SKM-1 treated with dmso at 0.1 percent for 144 hours (cell line): Measurements from ENCODE around the gene FRMD7.
"Not testable (repeated sequence)": the region's sequence is repeated elsewhere in the genome, so short reads cannot be mapped to it uniquely, and the experiment has no call there.

Experiments
- DNase-seq: peaks from one replicate; lab custom pipeline; 2025; ENCODE audit not compliant: unreplicated experiment; lab: John Stamatoyannopoulos, UW

FRMD7 gene

DNA sequence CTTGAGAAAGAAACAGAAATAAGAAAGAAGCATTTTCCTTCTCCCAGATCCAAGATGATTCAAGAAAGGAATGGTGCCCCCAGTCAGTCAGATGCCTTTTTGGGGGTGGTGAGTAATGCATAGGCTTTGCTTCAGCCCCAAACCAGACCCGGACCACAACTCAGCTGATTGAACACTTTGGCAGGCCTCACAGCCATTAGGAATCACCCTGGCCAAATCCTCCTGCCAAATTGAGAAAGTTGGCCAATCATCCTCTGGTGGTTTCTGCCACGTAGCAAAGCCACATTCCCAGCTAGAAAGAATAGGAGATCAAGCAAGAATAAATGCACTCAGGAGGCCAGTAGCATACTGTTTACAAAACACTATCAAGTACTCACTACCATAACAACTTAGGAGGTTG lies 33.7 kb downstream of the FRMD7 start:
- no peak for DNase-seq

DNA sequence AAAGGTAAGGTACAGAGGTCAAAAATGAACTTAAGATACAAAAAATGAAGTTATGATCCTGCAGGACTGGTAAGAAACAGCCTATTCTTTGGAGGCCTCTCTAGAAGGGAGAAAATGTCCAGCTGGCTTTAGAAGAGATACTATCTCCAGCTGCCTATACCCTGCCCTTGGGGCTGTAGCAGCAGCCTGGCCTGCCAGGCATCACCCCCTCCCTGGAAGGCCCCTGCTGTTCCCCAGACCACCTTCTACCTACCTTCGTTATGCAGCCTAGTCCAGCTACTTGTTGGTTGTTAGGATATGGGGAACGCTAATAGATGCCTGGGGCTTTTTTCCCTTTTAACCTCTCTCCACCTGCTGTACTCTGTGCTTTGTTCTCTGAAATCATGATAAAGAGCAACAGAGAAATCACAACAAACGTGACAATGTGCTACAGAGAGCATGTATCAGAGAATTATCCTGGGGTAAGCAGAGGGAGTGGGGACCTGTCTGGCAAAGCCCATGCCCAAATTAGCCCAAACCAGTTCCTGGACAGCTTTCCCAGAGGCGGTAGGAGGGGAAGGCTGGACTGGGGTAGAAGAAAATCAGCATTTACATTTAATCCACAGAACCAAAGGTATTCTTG lies 34.5 kb downstream of the FRMD7 start:
- no peak for DNase-seq

DNA sequence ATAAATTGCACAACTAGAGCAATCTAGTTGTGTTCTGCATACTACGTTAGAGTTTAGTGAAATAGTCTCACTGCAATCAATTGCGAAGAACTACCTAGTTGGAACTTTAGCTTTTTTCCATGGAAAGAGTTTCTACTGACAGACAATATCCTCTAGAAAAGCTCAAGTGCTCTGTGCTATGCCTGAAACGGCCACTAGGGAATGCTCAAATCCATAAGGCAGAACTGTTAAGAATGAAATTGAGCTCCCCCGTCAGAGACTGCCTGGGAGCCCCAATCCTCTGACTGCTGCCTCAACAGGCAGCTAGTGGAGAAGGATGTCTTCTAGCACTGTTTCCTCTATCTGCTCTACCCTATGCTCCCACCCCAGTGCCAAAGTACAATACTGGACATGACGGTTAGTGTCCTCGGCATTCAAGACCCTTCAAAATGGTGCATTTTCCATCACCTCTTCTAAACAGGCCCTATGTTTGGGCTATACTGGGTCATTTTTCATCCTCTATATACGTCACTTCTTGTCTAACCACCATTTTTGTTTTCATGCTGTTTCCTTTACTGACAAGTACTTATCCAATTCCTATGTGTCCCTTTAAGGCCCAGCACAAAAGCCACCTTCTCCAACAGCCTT lies 35.3 kb downstream of the FRMD7 start:
- peak; percentile 23 for DNase-seq

DNA sequence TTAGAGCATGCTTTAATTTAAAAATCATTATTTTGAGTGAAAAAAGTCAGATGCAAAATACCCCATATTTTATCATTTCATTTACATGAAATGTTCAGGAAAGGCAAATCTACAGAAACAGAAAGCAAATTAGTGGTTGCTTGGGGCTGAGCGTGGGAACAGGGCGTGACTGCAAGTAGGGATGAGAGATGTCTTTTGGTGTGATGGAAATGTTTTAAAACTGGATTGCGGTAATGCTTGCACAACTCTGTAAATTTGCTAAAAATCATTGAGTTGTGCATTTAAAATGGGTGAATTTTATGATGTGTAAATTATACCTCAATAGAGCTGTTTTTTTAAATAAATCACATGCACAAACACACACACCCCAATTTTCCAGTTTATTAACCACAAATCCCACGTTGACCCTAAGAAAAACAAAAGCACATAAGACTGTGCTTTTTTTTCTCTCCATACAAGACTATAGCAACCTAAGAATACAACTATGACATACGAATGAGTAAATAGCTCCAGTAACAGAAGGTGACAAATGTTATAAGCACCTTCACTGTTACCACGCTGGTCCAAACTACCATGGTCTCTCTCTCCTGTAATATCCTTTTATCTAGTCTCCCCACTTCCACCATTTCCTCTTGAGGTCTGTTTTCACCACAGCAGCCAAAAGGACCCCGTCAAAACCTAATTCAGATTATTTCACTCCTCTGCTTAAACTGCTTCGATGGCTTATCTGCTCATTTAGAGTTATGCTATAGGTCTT lies 37.2 kb downstream of the FRMD7 start:
- DNase-seq: no peak

DNA sequence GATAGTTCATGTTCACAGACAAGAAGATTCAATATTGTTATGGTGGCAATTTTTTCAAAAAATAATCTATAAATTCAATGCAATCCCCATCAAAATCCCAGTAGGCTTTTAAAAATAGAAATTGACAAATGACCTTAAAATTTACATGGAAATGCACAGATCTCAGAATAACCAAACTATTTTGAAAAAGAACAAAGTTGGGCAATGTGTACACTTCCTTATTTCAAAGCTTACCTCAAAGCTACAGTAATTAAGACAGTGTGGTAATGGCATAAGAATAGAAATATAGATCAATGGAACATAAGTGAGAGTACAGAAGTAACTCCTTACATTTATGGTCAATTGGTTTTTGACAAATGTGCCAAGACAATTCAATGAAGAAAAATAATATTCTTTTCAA lies 39.0 kb downstream of the FRMD7 start:
- DNase-seq: peak; percentile 73

DNA sequence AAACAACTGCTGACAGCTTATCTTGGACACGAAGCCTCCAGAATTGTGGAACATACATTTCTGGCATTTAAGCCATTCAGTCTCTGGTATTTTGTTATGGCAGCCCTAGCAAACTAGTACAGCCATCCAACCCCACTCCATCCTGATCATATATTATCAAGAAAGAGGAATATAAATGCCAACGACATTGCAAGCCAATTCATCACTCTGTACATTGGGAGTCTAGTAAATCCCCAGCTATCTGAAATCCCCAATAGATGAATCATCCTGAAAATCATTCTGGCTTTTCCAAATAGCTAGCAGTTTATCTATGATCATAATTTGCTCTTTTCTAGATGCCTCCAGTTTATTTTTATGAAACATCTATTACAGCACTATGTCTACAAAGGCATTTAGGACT lies 41.1 kb downstream of the FRMD7 start:
- no peak for DNase-seq

DNA sequence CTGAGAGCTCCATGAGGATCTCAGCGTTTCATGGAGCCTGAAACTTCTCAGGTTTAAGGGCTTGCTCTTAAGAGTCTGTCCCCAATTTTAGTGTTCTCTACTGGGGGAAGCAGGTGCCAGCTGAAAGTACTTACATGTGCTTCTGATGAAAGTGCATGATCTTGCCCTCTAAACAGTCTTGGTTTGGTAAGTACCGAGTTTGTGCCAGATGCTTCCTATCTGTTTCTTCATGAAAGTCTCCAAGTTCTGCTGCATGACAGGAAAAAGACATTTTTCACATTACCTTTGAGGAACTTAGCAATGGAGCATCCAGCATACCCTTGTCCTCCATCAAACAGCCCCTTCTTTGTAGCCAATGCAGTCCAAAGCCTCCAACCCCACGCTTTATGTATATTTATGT lies 42.0 kb downstream of the FRMD7 start:
- no peak for DNase-seq

DNA sequence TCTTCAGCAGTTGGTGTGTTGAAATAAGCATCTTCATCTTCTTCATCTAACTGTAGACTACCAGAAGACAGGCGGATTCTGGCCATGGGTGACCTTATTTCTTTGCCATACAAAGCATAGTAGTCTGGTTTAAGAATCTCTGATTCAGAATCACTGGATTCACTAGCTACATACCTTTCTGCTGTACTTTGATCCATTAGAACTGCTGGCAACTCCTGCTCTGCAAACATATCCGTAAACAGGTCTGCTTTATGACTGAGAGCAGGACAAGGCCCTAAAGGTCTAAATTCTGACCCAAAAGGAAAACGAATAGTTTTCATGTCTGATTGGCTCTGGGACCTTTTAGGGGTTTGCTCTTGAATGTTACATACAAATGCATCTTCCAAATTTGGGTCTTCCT lies 49.9 kb downstream of the FRMD7 start:
- DNase-seq: no peak

DNA sequence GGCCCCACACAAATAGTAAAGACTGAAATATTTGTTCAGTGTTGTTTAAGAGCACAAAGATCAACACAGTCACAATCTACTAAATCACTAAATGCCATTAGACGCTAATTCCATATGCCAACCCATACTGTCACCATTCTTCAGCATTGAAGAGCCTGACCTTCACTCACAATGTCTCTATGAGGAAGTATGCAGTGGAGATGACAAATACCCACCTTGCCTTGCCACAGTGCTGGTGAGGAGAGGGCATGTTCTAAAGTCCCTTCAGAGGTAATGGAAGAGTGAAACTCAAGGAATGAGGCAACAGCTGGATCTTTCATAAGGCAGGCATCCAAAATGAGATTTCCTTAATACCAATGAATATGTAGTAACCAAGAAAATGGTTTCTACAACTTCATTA lies 50.4 kb downstream of the FRMD7 start:
- no peak for DNase-seq

DNA sequence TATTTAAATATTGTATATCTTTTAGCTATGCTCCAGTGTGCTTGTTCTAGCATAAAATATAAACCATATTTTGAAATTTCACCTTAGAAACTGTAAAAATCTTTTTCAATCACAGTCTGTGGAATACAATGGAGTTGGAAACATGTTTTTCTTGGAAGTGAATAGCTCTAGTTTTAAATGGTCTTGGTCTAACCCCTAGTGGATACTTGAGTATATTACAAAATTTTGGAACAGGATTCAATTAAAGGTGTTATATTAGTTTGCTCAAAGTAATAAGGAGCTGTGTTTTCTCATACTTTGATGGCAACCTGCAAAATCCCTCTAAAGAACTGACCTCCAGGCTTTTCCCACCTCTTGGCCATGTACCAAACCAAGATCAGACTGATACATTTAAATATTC lies 56.6 kb downstream of the FRMD7 start:
- no peak for DNase-seq

DNA sequence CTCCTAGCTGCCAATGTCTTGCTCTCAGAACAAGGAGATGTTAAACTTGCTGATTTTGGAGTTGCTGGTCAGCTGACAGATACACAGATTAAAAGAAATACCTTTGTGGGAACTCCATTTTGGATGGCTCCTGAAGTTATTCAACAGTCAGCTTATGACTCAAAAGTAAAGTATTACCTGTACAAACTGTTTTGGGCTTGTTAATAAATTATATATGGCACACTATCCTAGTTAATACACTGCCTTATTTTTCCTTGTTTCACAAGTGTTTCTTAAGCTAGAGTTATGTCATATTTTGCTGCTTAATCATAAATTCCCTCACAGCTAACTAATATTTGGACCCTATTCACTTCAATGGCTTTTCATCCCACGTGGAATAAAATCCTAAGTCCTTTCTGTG lies 59.4 kb downstream of the FRMD7 start:
- DNase-seq: no peak

DNA sequence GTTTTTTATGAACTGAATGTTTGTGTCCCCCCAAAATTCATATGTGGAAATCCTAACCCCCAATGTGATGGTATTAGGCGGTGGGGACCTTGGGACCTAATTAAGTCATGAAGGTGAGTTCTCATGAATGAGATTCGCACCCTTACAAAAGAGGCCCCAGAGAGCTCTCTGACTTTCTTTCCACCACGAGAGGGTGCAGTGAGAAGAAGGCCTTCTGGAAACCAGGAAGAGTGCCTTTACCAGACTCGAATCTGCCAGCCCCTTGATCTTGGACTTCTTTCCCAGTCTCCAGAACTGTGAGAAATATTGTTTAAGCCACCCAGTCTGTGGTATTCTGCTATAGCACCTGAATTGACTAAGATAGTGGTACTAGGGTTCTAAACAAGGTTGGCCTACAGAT lies 64.0 kb downstream of the FRMD7 start:
- DNase-seq: no peak

DNA sequence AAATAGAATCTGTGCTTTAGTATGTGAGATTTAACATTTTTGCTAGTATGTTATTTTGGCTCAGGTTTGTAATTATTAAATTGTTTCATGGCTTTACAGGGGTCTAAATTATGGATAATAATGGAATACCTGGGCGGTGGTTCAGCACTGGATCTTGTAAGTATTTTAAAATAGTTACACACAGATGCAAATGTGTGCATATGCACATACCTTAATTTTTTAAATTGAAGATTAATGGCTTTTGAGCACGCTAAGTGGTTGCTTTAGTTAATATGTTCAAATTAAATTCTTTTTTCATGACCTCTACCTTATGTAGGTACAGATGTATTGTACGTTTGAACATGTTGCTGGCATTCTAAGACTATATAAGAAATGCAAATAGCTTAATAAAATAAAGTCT lies 64.5 kb downstream of the FRMD7 start:
- DNase-seq: no peak

DNA sequence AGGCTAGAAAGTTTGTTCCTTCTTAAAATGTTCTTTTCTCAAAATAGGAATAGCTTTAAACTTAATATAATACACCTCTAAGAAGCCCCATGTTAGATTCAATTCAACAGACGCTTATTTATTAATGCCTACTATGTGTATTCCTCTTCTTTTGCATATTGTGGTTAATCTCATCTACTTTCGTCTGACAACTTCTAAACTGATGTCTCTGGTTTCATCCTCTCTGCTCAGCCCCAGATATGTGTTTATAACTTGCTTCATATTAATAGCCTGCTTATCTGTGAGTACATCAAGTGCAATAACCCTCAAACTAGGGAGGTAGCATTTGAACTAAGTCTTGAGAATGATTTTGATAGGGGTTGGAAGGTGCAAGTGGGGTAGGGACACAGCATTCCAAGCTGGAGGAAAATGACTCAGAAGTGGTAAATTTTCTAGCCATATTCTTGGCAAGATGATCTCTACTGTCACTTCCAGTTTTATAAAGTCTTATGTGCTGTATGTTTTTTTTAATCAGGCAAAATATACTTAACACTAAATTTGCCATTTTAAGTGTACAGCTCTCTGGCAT lies 67.8 kb downstream of the FRMD7 start:
- no peak for DNase-seq

DNA sequence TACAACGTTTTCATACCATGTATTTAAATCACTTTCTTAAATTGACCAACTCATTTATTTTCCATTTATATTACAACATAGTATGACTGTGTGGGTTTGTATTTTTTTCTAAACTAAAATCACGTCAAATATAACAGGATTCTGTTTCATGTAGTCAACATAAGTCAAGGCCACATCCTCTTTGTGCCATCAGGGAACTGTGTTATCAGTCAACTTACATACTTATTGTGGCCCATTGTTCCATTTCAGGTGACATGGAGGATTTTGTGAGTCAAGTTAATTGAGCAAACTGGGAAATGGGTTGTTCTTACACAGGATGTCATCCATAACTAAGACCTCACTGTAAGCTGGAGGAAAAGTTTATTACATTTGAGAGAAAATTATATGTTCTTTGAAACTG lies 68.8 kb downstream of the FRMD7 start:
- no peak for DNase-seq

DNA sequence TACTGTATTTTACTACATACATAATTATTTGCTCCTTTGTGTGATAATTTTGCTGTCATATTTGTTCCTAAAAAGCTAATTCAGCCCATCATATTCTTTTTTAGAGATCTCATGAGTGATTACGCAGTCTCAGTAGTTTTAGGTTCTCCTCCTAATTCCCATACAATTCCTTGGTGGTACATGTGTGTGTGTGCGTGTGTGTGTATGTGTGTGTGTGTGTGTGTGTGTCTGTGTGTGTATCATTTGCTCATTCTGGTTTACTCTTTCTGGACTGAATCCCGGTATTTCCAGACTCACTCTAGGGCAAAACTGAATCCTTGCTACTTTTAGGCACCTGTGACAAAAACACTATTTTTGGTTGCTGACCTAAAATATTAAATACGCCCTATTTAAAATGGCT lies 69.8 kb downstream of the FRMD7 start:
- DNase-seq: no peak

DNA sequence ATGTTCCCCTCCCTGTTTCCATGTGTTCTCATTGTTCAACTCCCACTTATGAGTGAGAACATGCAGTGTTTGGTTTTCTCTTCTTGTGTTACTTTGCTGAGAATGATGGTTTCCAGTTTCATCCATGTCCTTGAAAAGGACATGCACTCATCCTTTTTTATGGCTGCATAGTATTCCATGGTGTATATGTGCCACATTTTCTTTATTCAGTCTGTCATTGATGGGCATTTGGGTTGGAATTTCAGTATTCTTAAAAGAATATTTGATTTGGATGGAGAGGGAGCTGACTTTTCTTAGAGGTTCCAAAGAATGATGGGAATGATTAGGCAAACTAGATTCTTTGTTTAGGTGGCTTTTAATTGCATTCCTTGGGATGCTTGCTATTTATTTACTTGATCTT lies 76.0 kb downstream of the FRMD7 start:
- not testable (repeated sequence) for DNase-seq

DNA sequence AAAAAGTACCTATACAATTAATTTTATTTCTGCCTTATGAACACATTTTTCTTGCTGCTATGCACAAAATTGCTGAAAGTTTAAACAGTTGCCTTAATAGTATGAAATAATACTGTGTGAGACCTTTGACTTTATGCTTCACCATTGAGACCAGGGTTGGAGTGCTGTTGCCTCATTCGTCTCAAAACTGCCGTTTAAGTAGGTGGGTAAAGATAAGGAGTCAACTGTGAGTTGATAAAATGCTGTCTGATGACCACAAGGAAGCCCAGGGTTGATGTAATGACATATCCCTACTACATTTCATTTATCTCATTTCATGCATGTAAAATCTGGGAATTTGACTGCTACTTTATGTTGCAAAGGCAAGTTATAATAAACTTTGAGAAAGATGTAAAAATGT lies 81.3 kb downstream of the FRMD7 start:
- no peak for DNase-seq

DNA sequence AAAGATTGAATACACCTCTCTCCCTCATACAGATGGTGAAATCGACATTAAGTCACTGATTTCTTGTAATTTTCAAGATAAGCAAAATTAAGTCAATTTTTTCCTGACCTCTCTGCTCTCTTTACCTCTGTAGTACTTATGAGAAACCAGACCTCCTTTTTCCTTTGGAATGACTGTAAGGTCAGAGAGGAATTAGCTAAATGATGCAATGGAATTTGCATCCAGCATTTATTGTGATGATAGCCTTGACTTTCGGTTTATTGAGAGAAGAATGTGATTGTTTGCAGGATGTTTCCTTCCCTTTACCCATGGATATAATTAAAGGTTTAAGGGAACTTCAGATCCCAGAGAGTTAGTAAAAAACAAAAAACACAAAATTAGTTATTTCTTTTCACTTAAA lies 82.4 kb downstream of the FRMD7 start:
- DNase-seq: no peak

DNA sequence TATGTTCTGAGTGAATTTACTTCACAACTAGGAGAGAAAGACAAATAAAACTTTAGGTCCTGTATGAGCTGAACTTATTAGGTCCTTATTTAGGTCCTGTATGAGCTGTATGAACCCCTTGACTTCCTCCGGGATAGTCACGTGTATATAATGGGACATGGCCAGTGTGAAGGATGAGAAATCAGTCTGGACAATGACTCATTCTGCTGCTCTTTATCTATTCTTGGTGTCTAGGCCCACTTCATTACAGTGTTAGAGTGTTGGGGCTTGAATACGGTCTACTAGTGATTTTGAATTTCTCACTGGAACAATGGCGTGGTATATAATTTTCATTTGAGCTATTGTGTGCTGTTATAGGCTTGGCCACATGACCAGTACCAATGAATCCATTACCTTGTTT lies 82.9 kb downstream of the FRMD7 start:
- DNase-seq: no peak

DNA sequence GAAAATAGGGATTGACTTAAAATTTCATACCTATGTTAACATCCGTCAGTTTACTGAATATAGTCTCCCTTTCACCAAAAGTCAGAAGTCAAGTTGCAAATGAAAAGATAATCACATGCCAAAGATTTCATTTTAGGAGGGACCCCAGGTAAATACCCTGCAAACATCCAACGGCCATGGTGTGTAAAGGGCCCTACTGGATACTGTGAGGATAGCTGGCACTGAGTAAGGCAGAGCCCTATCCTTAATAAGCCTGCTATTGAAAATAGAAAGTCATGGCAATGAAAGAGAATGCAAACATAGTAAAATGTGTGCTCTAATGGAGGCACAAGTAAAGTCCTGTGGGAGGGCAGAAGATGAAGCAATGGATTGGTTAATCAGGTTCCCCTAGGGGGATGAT lies 83.8 kb downstream of the FRMD7 start:
- DNase-seq: no peak

DNA sequence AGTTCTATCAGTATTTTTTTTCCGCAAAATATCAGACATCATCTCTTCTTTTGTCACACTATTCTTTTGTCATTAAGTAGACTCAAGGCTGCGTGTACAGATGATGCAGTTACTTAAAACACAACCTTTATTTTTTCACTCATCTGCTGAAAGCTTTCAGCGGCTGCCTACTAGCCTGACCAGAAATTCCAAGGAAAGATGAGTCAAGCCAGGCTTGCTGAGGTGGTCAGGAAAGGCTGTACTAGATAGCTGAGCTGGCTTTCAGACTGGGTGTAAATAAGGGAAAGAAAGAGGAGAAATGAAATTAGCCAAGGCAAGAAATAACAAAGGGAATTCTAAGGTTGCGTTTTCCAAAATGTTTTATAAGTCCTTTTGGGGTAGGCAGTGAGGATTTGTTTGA lies 86.8 kb downstream of the FRMD7 start:
- no peak for DNase-seq
